ENCODE measurements around the gene S100A5.
"Not testable (repeated sequence)": the region's sequence is repeated elsewhere in the genome, so short reads cannot be mapped to it uniquely, and the experiment has no call there.

Gene S100A5

DNA sequence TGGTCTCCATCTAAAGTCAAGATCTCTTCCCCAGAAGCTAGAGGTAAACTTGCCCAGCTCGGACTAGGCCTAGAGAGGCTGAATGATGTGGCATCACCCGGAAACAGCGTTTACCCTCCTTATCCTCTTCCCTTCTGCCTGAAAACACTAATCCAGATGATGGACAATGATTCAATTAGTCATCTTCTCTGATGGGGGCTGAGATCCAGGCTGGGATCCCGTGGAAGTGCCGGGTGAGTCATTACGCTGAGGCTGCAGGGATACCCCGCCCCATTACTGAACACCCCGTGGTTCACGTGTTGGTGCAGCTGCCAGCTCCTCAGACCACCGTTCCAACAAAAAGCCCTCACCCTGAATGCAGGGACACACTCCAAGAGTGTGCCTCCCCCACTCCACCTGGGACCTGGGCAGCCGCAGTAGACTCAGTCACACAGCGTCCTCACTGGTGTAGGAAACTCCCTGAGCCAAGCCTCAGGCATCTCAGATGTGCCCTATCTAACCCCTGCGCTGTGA is 7.0 kb downstream of the S100A5 start:
- peak; percentile 95 for DNase-seq (ENCODE audit: low spot score)

DNA sequence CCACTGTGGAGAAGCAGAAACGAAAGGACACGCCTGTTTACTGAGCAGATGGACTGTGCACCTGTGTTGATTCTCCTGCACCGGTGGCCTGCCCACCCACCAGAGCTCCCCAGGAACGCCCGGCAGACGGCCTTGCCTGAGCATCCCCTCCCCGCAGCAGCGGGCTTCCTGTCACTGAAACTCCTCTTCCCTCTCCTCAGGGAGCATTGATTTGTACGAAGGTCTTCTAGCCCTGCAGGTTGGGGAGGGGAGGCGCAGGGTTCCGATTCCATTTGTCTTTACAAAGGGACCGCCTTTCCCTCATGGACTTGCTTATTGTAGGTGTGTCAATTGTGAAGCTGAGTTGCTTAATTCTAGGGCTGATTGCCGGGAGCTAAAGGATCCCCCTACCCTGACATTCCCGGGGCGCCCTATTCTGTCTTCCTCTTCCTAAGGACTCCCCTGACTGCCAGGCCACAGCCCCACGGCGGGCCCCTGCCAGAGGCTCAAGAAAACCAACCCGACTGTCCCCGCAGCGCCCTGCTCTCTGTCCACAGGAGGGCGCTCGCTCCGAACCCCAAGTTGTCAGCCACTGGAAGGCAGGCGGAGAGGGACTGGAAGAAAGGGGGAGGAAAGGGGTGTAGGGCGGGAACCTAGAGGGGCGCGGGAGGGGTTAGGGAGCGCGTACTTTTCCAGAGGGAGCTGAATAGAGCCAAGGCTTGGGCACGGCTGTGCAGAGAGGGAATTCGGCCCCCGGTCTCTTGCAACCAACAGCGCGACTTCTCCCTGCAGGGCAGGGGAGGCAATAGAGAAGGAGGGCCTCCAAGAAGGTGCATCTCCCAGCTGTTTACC is 7.8 kb downstream of the S100A5 start:
- peak; percentile 84 for DNase-seq (ENCODE audit: low spot score)

DNA sequence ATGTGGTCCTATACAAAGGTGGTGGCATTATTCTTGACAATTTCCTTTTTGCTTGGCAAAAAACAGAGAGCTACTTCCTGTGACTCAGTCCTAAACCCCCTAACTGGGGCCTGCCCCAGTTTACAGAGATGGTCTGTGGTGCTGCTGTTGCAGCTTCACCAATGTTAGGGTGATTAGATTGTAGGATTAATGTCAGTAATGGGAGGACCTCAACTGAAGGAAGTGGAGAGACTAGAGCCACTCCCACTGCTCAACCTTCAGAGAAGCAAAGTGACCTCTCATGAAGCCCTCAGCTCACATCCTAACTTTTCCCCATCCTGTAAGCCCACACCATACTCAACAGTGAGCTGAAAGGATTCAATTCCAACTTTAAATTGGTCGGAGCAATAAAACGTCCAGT is 8.6 kb downstream of the S100A5 start:
- DNase-seq (ENCODE audit: low spot score): peak; percentile 46

DNA sequence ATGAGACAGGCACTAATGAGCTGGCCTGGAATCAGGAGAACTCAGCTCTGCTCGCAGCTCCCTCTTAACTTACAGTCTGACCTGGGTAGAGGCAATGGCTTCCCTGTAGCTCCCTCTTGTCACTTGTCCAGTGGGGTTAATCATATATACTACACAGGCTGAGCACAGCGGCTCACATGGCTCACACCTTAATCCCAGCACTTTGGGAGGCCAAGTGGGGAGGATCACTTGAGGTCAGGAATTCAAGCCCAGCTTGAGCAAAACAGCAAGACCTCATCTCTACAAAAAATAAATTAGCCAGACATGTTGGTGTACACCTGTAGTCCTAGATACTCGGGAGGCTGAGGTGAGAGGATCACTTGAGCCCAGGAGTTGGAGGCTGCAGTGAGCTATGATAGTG is 9.1 kb downstream of the S100A5 start:
- no peak for DNase-seq (ENCODE audit: low spot score)

DNA sequence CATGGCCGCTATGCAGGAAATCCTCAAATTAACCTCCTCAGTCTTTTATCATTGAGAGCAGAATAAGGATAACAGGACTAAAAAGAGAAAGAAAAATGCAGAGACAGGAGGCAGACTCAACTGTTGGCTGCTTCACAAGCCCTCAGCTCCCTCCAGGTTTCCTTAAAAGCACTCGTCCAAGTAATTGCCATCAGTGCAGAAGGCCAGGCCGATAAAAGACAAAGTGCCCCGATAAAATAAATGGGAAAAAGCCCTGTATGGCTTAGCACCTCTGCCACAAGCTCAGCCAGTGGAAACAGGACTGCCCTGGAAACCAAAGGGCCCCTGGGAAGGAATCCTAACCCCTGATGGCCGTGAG is 13.1 kb downstream of the S100A5 start:
- DNase-seq (ENCODE audit: low spot score): no peak

DNA sequence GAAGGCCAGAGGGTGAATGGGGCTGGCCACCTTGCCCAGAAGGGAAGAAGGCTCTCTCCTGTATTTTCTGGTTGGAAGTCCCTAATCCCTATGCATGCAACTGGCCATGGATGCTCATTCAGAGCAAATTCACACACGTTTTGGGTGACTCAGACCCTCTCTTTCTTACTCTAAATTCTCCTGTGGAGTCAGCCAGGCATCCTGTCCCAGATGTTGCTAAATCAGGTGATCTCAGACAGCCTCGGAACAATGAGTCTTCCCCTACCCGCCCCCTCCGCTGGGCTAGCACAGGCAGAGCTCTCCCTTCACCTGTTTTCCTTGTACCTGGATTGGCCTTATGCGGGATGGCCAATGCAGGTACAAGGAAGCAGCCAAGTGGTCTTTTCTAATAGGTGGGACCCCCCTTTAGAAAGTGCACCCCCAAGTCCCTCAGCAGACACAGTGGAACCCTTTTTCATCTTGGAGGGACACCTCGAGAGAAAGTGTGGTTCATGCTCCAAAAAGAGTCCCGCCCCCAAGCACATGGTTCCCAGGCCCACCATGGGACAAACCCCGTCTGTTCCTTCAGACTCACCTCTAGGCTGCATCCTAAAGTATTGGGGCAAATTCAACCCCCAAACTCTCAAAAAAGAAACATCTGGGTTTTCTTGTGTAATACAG is 13.6 kb downstream of the S100A5 start:
- DNase-seq (ENCODE audit: low spot score): peak; percentile 81

DNA sequence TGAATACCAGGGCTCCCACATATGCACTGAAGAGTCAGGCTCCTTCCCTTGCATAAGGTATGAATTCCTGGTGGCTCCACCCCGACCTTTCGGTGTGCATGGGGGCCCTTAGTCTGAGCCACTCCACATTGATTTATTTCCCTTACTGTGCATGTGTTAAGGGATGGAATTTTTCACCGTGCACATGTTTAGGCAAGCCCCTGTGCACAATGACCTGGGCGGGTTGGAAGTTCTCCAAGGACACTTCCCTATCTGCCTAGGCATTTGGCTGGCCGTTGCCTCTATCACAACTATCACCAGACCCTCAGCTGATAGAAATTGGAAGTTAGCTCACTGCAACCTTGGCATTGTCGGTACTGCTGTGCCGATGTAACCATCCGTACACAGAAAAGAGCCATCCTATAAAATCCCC is 14.6 kb downstream of the S100A5 start:
- DNase-seq (ENCODE audit: low spot score): no peak

DNA sequence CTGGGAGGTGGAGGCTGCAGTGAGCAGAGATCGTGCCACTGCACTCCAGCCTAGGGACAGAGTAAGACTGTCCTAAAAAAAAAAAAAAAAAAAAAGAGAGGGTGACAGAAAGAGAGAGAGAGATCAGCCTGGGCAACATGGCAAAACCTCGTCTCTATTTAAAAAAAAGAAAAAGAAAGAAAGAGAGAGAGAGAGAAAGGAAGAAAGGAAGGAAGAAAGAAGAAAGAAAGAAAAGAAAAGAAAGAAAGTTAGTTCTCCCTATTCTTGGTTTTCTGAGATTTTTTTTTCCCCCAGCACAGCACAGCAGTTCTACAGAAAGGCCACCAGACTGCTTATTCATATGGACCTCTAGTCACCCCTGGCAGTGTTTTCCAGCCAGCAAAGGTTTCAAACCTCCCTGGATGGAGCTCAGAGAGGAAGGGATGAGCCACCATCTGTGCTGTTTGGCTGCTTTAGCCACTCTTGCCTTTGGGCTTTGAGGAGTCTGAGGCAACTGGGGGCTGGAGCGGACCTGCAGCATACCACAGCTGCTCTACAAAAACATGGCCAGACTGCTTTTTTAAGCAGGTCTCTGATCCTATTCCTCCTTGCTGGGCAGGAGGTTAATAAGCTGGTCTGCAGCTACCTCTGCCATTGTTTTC is 15.5 kb downstream of the S100A5 start:
- no peak for DNase-seq (ENCODE audit: low spot score)

DNA sequence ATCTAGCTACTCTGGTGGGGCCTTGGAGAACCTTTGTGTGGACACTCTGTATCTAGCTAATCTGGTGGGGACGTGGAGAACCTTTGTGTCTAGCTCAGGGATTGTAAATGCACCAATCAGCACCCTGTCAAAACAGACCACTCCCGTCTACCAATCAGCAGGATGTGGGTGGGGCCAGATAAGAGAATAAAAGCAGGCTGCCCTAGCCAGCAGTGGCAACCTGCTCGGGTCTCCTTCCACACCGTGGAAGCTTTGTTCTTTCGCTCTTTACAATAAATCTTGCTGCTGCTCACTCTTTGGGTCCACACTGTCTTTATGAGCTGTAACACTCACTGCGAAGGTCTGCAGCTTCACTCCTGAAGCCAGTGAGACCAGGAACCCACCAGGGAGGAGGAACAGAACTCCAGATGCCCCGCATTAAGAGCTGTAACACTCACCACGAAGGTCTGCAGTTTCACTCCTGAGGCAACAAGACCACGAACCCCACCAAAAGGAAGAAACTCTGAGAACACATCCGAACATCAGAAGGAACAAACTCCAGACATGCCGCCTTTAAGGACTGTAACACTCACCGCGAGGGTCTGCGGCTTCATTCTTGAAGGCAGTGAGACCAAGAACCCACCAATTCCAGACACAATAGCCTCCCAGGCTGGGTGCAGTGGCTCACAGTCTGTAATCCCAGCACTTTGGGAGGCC is 18.2 kb downstream of the S100A5 start:
- not testable (repeated sequence) for DNase-seq (ENCODE audit: low spot score)

DNA sequence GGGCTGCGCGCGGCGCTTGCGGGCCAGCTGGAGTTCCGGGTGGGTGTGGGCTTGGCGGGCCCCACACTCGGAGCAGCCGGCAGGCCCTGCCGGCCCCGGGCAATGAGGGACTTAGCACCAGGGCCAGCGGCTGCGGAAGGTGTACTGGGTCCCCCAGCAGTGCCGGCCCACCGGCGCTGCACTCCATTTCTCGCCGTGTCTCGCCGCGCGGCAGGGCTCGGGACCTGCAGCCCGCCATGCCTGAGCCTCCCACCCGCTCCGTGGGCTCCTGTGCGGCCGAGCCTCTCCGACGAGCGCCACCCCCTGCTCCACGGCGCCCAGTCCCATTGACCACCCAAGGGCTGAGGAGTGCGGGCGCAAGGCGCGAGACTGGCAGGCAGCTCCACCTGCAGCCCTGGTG is 18.9 kb downstream of the S100A5 start:
- not testable (repeated sequence) for DNase-seq (ENCODE audit: low spot score)

DNA sequence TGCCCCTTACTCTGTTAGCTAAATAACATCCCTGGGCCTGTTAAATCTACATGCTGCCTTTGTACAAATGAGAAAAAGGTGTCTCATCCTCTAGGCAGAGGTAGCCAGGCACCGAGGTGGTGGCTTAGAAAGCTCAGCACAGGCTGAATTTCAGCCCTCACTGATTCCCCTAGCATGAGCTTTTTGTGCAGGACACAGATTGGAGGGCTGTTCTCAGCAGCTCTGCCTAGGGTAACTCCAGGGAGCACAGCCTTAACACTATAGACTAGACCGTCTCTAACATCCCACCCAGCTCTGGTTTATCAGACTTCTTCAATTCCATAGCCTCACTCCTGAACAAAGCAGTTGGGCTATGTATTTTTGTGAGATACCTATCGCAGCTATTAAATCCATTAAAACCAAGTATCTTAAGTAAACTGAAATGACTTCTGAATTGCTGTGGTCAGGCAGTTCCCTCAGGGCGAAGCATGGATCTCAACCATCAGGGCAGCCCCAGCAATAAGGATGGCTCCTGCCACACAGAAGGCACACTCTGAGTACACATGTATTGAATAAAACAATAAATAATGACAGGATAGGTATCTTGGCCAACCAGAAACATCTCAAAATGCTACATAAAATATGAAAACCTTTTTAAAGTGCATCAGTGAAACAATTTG is 19.8 kb downstream of the S100A5 start:
- no peak for DNase-seq (ENCODE audit: low spot score)

DNA sequence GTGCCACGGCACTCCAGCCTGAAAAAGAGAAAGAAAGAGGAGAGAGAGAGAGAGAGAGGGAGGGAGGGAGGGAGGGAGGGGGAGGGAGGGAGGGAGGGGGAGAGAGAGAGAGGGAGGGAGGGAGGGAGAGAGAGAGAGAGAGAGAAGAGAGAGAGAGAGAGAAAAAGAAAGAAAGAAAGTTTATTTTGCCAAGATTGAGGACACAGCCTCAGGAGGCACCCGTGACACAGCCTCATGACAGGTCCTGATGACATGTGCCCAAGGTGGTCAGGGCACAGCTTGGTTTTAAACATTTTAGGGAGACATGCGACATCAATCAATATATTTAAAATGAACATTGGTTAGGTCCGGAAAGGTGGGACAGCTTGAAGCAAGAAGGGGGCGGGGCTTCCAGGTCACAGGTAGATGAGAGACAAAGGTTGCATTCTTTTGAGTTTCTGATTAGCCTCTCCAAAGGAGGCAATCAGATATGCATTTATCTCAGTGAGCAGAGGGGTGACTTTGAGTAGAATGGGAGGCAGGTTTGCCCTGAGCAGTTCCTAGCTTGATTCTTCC is 20.5 kb downstream of the S100A5 start:
- not testable (repeated sequence) for DNase-seq (ENCODE audit: low spot score)

DNA sequence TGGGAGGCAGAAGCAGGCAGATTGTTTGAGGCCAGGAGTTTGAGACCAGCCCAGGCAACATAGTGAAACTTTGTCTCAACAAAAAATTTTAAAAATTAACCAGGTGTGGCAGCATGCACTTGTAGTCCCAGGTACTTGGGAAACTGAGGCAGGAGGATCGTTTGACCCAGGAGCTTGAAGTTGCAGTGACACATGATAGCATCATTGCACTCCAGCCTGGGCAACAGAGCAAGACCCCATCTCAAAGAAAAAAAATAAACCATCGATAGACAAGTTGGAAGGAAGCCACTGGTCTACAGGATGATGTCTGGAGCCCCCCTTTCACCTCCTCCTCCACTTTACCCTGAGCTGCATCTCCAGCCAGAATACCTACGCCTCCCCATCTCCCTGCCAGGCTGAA is 21.5 kb downstream of the S100A5 start:
- DNase-seq (ENCODE audit: low spot score): no peak

DNA sequence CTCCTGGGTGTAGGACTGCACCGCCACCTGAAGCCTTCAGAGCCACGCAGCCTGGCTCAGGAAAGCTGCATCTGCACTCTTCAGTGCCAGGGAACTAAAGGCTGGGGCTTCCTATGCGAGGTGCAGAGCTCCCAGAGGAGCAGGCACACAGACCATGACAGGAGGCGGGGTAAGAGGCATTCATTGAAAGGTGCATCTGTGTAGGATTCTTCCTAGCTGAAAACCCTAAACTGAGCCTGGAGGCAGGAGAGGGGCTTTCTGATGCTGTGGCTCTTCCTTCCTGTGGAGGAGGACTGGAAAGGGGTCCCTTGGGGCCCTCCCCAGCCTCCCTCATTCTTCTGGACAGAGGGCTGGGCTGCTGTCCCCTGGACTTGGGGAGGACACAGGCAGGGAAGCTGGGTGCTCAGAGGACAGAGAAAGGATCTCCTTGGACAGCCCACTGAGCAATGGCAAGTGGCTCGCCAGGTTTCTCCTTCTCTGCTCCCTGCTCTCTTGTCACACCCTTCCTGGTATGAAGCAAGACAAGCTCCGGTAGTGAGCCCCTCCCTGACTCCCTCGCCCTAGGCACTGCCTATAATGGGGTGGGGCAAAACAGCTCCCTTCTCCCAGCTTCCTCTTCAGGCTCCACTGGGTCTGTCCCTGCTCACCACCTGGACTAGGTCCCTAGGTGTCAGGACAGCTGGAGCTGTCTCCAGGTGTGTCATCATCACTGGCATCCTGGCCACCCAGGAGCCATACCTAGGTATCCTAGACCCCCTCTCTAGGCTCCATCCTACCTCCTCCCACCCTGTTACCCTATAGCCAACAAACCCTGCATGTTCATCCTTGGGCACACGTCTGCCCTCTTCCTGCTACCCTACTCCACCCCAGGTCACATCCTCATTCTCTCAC is 25.0 kb downstream of the S100A5 start:
- DNase-seq (ENCODE audit: low spot score): peak; percentile 81

DNA sequence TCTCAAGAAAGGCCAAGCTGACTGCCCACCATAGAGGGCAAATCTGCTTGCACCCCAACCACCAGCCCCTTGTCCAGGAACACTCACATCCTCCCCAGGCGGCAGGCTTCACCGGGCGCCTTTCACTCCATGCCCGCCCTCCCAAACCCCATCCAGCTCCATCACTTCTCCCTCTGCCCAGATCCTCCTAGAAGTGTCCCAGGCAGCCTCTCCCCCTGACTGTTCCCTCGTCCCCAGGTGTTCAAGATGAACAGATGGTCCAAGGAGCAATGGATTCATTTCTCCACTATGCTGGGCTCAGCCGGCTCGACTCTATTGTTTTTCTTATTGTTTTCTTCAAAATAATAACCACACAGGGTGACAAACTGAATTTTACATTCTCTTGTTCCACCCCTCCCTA is 27.1 kb downstream of the S100A5 start:
- DNase-seq (ENCODE audit: low spot score): no peak

DNA sequence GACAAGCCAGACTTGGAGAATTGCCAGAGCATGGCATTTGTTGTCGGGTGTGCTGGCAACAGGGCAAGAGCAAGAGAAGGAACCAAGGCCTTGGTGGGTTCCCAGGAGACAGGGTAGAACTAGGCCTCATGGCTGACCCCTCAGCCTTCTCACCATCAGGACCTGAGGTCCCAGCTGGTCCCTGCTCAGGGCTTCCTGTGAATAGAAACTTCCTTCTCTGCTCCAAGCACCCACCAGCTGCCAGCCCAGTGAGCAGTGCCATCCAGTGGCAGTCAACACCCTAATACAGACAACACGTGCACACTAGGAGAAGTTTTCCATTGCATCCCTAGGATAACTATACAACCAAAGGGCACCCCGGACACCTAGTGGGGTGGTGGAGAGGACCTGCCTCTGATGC is 27.7 kb downstream of the S100A5 start:
- DNase-seq (ENCODE audit: low spot score): no peak

DNA sequence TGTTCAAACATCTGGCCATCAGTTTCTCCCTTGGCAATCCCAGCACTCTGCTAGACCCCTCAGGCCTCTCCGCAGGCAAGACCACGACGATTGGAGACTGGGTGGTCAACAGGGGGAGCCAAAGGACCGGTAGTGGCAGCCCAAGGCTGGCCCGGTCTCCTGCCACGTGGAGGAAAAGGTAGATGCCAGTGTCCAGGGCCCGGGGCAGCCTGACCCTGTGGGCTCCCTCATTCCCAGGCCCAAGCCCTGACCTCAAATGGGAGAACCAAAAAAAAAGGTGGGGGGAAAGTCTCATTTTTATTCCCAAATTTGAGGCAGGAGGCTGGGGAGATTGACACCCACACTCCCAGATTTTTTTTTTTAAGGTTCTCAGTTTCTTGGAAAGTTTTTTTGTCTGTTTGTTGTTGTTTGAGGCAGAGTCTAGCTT is 29.7 kb downstream of the S100A5 start:
- peak; percentile 82 for DNase-seq (ENCODE audit: low spot score)

DNA sequence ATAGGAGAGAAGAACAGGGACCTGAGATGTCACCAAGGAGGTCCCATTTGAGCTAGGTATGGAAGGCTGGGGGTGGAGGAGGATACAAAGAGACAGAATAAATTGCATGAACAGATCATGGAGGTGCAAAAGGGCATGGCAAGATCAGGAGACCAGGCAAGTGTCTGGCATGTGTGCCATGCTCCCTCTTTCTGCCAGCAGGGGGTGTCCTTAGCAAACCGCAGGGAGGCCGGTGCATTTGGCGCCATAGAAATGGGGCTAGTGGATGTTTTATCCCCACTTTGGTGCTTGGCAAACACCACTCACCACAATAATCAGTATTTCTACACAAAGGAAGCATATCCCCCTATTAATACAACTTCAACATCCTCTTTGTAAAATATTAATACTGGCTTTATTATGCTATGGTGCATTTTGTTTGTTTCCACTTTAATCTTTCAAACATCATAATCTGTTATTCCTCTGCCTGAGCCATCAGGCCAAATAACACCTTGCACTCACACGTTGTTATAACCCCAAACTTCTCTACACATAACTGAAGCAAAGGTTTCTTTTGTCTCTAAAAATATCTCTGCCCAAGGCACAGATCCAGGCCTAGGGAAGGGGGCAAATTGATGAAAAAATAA is 30.9 kb downstream of the S100A5 start:
- DNase-seq (ENCODE audit: low spot score): peak; percentile 45

DNA sequence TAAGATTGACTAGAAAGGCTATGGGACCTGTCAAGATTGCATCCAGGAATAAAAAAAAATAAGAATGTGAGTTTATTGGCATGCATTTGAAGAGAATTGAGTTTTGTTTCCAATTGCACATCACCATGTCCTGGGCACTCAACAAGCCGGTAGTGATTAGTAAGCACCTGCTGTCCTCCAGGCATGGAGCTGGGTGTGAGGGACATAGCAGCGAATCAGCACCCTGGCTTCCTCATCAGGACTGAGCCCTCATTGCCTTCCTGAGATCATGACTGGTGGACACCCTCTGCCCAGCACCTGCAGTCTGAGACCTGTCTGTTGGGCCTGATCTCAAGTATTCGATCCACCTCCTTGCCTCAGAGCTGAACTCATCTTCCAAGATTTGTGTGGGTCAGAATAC is 31.7 kb downstream of the S100A5 start:
- peak; percentile 48 for DNase-seq (ENCODE audit: low spot score)
